ENCODE results near the gene POLR2C. TPM values are rescaled to one million over a fixed set of nuclear protein-coding genes. Genes with fewer than 3 reads are reported as not detected.
A peak's percentile ranks its signal among the peaks of the same experiment; 100 is the strongest.

The POLR2C gene
- total RNA-seq, 1 donor from 2014 or later: 78.7 TPM

DNA sequence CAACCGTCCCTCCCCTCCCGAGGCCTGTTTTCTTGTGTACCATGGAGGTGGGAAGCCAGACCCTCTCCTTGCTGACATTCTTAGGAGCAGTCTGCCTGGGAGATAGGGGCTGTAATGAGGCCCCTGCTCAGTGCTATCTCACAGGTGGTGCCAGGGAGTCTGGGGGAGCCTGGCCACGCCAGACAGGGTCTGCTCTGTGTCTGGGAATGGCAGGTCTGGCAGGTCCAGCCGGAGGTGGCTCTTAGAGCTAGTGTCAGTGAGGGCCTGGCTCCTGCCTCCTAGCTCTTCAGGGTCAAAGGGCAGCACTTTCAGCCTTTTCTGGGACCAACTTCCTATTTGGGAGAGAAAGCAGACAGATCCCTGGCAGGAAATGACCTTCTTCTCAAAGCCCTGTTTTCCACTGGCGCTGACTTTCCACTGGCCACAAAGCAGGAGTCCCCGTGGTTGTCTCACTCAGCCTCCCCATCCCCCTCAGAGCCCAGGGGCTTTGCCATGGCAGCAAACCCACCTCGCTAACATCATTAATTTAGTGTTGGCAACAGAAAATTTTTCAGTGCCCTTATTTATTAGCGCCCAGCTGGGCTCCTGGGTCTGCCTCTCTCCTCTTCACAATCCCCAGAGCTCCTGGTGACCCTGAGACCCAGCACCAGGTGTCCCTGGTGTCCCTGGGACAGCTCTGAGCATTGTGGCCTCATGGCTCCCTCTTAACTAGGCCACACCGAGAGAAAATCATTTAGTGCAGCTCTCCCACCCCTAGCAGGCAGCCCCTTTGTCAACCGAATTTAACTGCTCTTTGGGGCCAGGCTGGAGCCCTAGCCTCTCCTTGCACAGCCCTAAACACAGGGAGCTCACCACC is 47.8 kb downstream of the POLR2C start:
- no peak for FAIRE-seq

DNA sequence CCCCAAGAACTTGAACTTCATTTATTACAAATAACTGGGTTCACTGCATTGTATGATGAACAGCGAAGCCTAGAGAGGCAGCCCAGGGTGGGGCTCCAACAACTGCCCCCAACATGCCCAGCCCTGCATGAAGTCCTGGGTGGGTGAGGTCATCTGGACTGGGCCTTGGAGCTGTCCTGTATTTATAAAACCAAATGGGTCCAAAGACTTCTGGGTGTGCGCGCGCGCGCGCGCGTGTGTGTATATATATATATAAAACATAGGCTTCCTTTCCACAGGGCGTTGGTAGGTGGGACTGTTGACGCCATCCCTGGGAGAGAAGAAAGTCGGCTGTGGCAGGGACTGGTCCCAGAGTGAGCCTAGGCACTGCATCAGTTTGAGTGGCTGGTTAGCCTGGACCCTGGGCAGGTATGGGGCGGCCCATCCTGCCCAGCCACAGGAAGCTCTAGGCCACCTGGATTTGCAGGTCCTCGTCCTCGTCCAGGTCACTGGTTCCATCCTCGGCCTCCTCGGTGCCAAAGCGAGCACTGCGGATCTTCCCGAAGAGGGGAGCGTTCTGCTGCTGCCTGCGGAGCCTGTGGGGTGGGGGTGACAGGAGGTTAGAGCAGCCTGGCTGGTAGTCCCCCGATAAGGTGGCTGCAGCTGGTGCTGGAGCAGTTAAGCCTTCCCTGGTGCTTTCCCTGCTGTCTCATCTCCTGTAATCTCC is 50.0 kb downstream of the POLR2C start:
- TF ChIP-seq, protein P1, sequence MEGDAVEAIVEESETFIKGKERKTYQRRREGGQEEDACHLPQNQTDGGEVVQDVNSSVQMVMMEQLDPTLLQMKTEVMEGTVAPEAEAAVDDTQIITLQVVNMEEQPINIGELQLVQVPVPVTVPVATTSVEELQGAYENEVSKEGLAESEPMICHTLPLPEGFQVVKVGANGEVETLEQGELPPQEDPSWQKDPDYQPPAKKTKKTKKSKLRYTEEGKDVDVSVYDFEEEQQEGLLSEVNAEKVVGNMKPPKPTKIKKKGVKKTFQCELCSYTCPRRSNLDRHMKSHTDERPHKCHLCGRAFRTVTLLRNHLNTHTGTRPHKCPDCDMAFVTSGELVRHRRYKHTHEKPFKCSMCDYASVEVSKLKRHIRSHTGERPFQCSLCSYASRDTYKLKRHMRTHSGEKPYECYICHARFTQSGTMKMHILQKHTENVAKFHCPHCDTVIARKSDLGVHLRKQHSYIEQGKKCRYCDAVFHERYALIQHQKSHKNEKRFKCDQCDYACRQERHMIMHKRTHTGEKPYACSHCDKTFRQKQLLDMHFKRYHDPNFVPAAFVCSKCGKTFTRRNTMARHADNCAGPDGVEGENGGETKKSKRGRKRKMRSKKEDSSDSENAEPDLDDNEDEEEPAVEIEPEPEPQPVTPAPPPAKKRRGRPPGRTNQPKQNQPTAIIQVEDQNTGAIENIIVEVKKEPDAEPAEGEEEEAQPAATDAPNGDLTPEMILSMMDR (IDR thresholded peaks at IDR 0.05; ENCODE audit: insufficient read depth, low read length, severe bottlenecking): no peak
- H3K36me3 ChIP-seq (ENCODE audit: control insufficient read depth, insufficient read depth, low read length): no peaks in the 10 kb centered on the region
- H3K4me3 ChIP-seq (ENCODE audit: low read depth, low read length): no peak overlapping the region
- no peak for DNase-seq (ENCODE audit: low read depth)
- FAIRE-seq: no peak
- peaks cover 3% of the 10 kb centered on the region for H3K27me3 ChIP-seq (ENCODE audit: control insufficient read depth, insufficient read depth, low read length)

More for the DNA sequence above, 47.8 kb downstream of the POLR2C start:
- DNase-seq (ENCODE audit: low read depth): no peak
- TF ChIP-seq, protein P1 (IDR thresholded peaks at IDR 0.05; ENCODE audit: insufficient read depth, low read length, severe bottlenecking): no peak
- no peaks in the 10 kb centered on the region for H3K36me3 ChIP-seq (ENCODE audit: control insufficient read depth, insufficient read depth, low read length)
- H3K27me3 ChIP-seq (ENCODE audit: control insufficient read depth, insufficient read depth, low read length): peaks cover 3% of the 10 kb centered on the region
- H3K4me3 ChIP-seq (ENCODE audit: low read depth, low read length): no peak overlapping the region

DNA sequence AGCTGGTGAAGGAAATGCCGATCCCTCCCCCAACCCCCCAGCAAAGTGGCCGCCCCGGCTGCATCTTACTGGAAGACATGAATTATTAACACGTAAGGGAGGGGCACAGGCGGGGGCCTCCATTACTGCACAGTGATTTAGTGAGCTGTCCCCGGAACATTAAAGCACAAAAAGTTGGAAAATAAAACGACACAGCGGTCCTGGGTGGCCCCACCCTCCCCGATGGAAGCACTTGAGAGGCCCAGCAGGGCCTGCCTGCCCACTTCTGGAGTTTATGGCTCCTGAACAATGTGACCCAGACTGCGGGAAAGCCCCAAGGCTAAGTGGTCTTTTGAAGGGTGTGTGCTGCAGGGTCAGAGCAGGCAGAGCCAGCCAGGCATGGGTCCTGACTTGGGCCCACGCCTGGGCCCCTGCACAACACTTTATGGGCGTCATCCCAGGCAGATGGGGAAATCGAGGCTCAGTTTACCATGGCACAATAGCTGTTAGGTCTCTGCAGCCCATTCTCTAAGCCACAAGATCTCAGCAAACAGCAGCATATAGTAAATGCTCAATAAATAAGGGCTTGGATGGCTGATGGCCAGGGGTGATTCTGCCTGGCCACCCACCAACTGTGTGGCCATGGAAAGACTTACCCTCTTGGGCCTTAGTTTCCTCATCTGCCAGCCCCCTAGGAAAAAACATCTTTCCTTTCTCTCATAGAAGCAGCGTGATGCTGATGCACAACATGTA is 51.1 kb downstream of the POLR2C start:
- TF ChIP-seq, protein P1 (IDR thresholded peaks at IDR 0.05; ENCODE audit: insufficient read depth, low read length, severe bottlenecking): no peak
- FAIRE-seq: no peak
- H3K36me3 ChIP-seq (ENCODE audit: control insufficient read depth, insufficient read depth, low read length): no peaks in the 10 kb centered on the region
- H3K4me3 ChIP-seq (ENCODE audit: low read depth, low read length): no peak overlapping the region
- peaks cover 3% of the 10 kb centered on the region for H3K27me3 ChIP-seq (ENCODE audit: control insufficient read depth, insufficient read depth, low read length)
- no peak for DNase-seq (ENCODE audit: low read depth)

- no peaks in the 10 kb centered on the region for H3K36me3 ChIP-seq (ENCODE audit: control insufficient read depth, insufficient read depth, low read length)
- peak; percentile 36 for FAIRE-seq
- TF ChIP-seq, protein P1 (IDR thresholded peaks at IDR 0.05; ENCODE audit: insufficient read depth, low read length, severe bottlenecking): no peak
- DNase-seq (ENCODE audit: low read depth): no peak
- H3K27me3 ChIP-seq (ENCODE audit: control insufficient read depth, insufficient read depth, low read length): peaks cover 3% of the 10 kb centered on the region
- H3K4me3 ChIP-seq (ENCODE audit: low read depth, low read length): no peak overlapping the region
These were observed 51.9 kb downstream of the POLR2C start for GRCh38 chr16:57514371-57514770.

- Histone ChIP-seq H3K4me3 (ENCODE audit: low read depth, low read length) (no peak overlapping the region), H3K36me3 (ENCODE audit: control insufficient read depth, insufficient read depth, low read length) (no peaks in the 10 kb centered on the region), H3K27me3 (ENCODE audit: control insufficient read depth, insufficient read depth, low read length) (peaks cover 2% of the 10 kb centered on the region)
- no peak for FAIRE-seq
- DNase-seq (ENCODE audit: low read depth): no peak
- TF ChIP-seq, protein P1 (IDR thresholded peaks at IDR 0.05; ENCODE audit: insufficient read depth, low read length, severe bottlenecking): no peak
These were observed 52.5 kb downstream of the POLR2C start for GRCh38 chr16:57514791-57515600.
